Heart left ventricle (tissue), 13 donors: Measurements from ENCODE around the gene ETV6.

Source experiments
- CTCF ChIP-seq, 12 donors: fragments of 200-600 bp; sonication (generic) in 4 of 12; IDR thresholded peaks; one replicate each; pipeline versions ENCODE4 v1.5.0 to v1.8.0; 2018 to 2022; ENCODE audit warnings: antibody characterized with exemption in 12 of 12, mild to moderate bottlenecking in 5 of 12
- POLR2A ChIP-seq, 2 donors: fragments of 450-650 bp; IDR thresholded peaks; one replicate each; pipeline ENCODE4 v1.6.1; 2017; ENCODE audit warnings: antibody characterized with exemption in 2 of 2, mild to moderate bottlenecking in 2 of 2, moderate library complexity in 2 of 2
- donor health status: ischemic (EF 13 %, LVEDD 7.1; RV severe dilation, severe dysfunction).
- donor health status: DM: no; HTN: yes; CAD: no.
- donor health status: DM: no; HTN: no; CAD: no.
- donor health status: ischemic (EF 25% LVEDD 6.9; RV normal size, moderate dysfunction).
- donor health status: ischemic (EF 25% LVEDD 5.7; RV mildly dilated, moderate dysfunction).
- donor health status: ischemic (EF 35%, LVEDD 5.7; RV mildly dilated, moderate dysfunction).
- donor health status: nonischemic (EF 11% LVEDD 7.7; RV severe dilation, severe dysfunction).
- donor health status: DM: yes; HTN: yes; CAD: no.
- donor health status: PGD.
- donor health status: ischemic (EF 29% LVEDD 5.4; RV normal size, mild dysfunction).
- donor health status: nonischemic (EF 23%, LVEDD 6.1; RV moderate dilation, normal function).

- TF ChIP-seq CTCF (IDR thresholded peaks at IDR 0.05) = no peak
- no peak for TF ChIP-seq POLR2A (IDR thresholded peaks at IDR 0.05)
Observed at GRCh38 chr12:11662369-11662768, 12.9 kb downstream of the ETV6 start.
